Neuronal stem cell (in vitro differentiated cells): ENCODE data around the gene DUT.

Experiments
- DNase-seq: peaks from one replicate; pipeline ENCODE4 v3.0.0-alpha.2; 2013; ENCODE audit warnings: low spot score
- H2AFZ ChIP-seq: one replicate; pipeline ENCODE4 v1.6.1; 2013; ENCODE audit warnings: mild to moderate bottlenecking, low read length, inconsistent platforms
- H2AK5ac ChIP-seq: 2 replicates; pipeline ENCODE4 v1.6.1; 2013; ENCODE audit warnings: low read depth, mild to moderate bottlenecking, inconsistent platforms, low read length, moderate library complexity, mixed read lengths
- H2BK120ac ChIP-seq: 2 replicates; pipeline ENCODE4 v1.6.1; 2013; ENCODE audit warnings: low read depth, mild to moderate bottlenecking, inconsistent platforms, low read length, moderate library complexity, mixed read lengths
- H2BK12ac ChIP-seq: one replicate; pipeline ENCODE4 v1.6.1; 2013; ENCODE audit warnings: low read length, inconsistent platforms
- H2BK15ac ChIP-seq: 2 replicates; pipeline ENCODE4 v1.6.1; 2013; ENCODE audit warnings: mild to moderate bottlenecking, low read length, inconsistent platforms, mixed read lengths
- H2BK5ac ChIP-seq: one replicate; pipeline ENCODE4 v1.6.1; 2013; ENCODE audit warnings: inconsistent platforms, mild to moderate bottlenecking, low read length, moderate library complexity
- H3K14ac ChIP-seq: one replicate; pipeline ENCODE4 v1.6.1; 2013; ENCODE audit warnings: low read length, inconsistent platforms
- H3K18ac ChIP-seq: 2 replicates; pipeline ENCODE4 v1.6.1; 2013; ENCODE audit warnings: low read length, inconsistent platforms
- H3K23ac ChIP-seq: 2 replicates; pipeline ENCODE4 v1.6.1; 2013; ENCODE audit warnings: low read depth, mild to moderate bottlenecking, mixed read lengths, low read length, inconsistent platforms; ENCODE audit not compliant: poor library complexity
- H3K27ac ChIP-seq: replicated peaks from 3 replicates; pipeline ENCODE4 v1.5.1; 2013; ENCODE audit warnings: low read length, inconsistent platforms
- H3K27me3 ChIP-seq, 3 experiments: 2 replicates each; pipeline ENCODE4 v1.6.1; 2013; ENCODE audit warnings: low read length in 3 of 3, mild to moderate bottlenecking in 2 of 3, inconsistent platforms in 1 of 3, low read depth in 1 of 3, mixed read lengths in 1 of 3, moderate library complexity in 1 of 3; ENCODE audit not compliant: control insufficient read depth in 3 of 3, insufficient read depth in 3 of 3
- H3K36me3 ChIP-seq, 2 donors: replicated peaks in 1 of 2; 2 replicates each; pipeline ENCODE4 v1.6.1; 2013; ENCODE audit warnings: low read length in 2 of 2; ENCODE audit not compliant: control insufficient read depth in 2 of 2, insufficient read depth in 2 of 2
- H3K4ac ChIP-seq: 2 replicates; pipeline ENCODE4 v1.6.1; 2013; ENCODE audit warnings: inconsistent platforms, mild to moderate bottlenecking, low read length, moderate library complexity
- H3K4me1 ChIP-seq, 2 donors: 1 replicate in 1 of 2; 2 replicates in 1 of 2; pipeline ENCODE4 v1.6.1; 2013; ENCODE audit warnings: low read length in 2 of 2, low read depth in 1 of 2; ENCODE audit not compliant: control insufficient read depth in 2 of 2, insufficient read depth in 1 of 2
- H3K4me2 ChIP-seq: one replicate; pipeline ENCODE4 v1.6.1; 2013; ENCODE audit warnings: mild to moderate bottlenecking, low read length, inconsistent platforms; ENCODE audit not compliant: insufficient read depth, poor library complexity, severe bottlenecking
- H3K4me3 ChIP-seq, 2 donors: 2 replicates each; pipeline ENCODE4 v1.5.1; 2013; ENCODE audit warnings: low read length in 2 of 2, mild to moderate bottlenecking in 2 of 2, inconsistent platforms in 1 of 2, moderate library complexity in 1 of 2
- H3K79me1 ChIP-seq: one replicate; pipeline ENCODE4 v1.6.1; 2013; ENCODE audit warnings: low read depth, mild to moderate bottlenecking, inconsistent platforms, low read length, moderate library complexity
- H3K9ac ChIP-seq: one replicate; pipeline ENCODE4 v1.6.1; 2013; ENCODE audit warnings: mild to moderate bottlenecking, low read depth, low read length, inconsistent platforms; ENCODE audit not compliant: poor library complexity
- H3K9me3 ChIP-seq, 2 donors: replicated peaks in 1 of 2; 2 replicates each; pipeline versions ENCODE3 to v1.6.1; 2013; ENCODE audit warnings: low read length in 2 of 2, mild to moderate bottlenecking in 2 of 2, inconsistent platforms in 1 of 2, low read depth in 1 of 2, mixed read lengths in 1 of 2, moderate library complexity in 1 of 2; ENCODE audit not compliant: control insufficient read depth in 2 of 2, insufficient read depth in 1 of 2
- H4K8ac ChIP-seq: one replicate; pipeline ENCODE4 v1.6.1; 2013; ENCODE audit warnings: low read depth, mild to moderate bottlenecking, inconsistent platforms, low read length, moderate library complexity
- H4K91ac ChIP-seq: one replicate; pipeline ENCODE4 v1.6.1; 2013; ENCODE audit warnings: low read length, low read depth, mild to moderate bottlenecking, inconsistent platforms; ENCODE audit not compliant: poor library complexity
- WGBS, 2 donors: extraction: QIAGEN DNeasy Blood & Tissue Kit; methylation state at CpG; one replicate each; pipeline ENCODE4 v1.1.7; 2013; ENCODE audit warnings: missing lambda C conversion rate in 2 of 2, mixed read lengths in 1 of 2; ENCODE audit not compliant: insufficient read length in 2 of 2, insufficient replicate concordance in 1 of 2; ENCODE audit errors: extremely low coverage in 2 of 2; 5-methylcytosine and 5-hydroxymethylcytosine counted together

The DUT gene

DNA sequence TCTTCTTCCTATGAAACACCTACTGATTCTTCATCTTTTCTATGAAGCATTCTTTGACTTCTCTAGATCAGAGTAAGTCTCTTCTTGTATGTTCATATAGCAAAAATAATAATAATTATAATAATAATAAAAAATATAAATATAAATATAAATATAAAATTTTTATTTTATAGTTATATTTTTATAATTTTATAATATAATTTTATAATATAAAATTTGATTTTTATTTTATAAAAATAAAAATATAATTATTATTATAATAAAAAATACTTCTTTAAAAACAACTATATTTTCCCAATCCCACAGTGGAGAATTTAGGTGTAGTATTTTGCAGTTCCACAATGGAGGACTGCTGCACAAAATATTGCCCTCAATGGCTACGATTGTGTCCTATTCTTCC, 34.3 kb downstream of the DUT start:
- Histone ChIP-seq H2BK5ac (no peak overlapping the region), H2BK120ac (no peak overlapping the region), H3K4me2 (no peak overlapping the region), H3K79me1 (no peaks in the 10 kb centered on the region), H3K27me3 (no peaks in the 10 kb centered on the region), H3K27ac (no peak overlapping the region), H3K36me3 (no peaks in the 10 kb centered on the region), H2AK5ac (no peak overlapping the region), H2BK12ac (no peak overlapping the region), H3K9ac (no peak overlapping the region), H3K9me3 (peaks cover 0 to 2% of the 10 kb centered on the region in 2 donors), H4K8ac (no peak overlapping the region), H4K91ac (no peak overlapping the region), H3K4me1 (peaks cover 0 to 2% of the 10 kb centered on the region in 2 donors), H3K18ac (no peak overlapping the region), H3K4ac (no peak overlapping the region), H3K14ac (no peak overlapping the region), H2AFZ (no peak overlapping the region), H2BK15ac (no peak overlapping the region), H3K4me3 (no peak overlapping the region), H3K23ac (no peak overlapping the region)
- no peak for DNase-seq
- WGBS, 2 donors, result no CpG with 5 or more reads among the region's 1 CpG

DNA sequence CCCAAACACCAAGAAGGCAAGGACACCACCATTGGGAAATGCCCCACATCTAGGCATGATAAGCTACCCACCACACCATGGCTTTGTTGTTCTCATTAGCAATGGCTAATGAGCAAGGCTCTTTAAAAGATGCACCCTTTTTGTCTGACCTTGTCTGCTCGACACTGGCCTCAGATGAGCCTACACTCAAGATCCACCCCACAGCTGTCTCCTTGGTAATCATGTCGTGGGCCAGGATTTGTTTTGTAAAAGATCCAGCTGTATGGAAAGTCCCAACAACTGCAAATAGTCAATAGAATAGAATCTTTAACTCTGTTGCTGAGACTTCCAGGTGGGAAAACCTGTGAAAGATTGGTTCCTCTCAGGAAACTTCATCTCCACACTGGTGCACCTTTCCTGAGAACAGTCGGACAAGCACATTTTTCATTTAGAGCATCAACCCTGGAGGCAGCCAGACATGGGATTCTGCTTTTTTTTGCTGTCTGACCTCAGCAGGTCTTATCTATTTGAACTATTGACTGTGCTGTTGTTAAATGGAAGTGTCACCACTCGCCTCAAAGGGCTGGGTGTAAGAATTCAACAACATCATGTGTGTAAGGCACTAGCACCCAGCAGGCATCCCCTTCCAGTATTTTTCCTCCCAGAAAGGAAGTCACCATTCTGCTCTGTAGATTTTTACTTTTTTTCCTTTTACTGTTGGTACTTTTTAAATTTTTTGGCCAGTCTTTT, 35.5 kb downstream of the DUT start:
- H4K91ac ChIP-seq, result no peak overlapping the region
- no peak for DNase-seq
- H3K18ac ChIP-seq, result no peak overlapping the region
- H4K8ac ChIP-seq, result no peak overlapping the region
- H3K4me3 ChIP-seq, result no peak overlapping the region
- H3K23ac ChIP-seq, result no peak overlapping the region
- H2AK5ac ChIP-seq, result no peak overlapping the region
- no peak overlapping the region for H2BK5ac ChIP-seq
- H2BK15ac ChIP-seq, result no peak overlapping the region
- no CpG with 5 or more reads among the region's 4 CpGs for WGBS, 2 donors
- H3K79me1 ChIP-seq, result no peaks in the 10 kb centered on the region
- no peak overlapping the region for H2AFZ ChIP-seq
- H2BK120ac ChIP-seq, result no peak overlapping the region
- no peak overlapping the region for H3K14ac ChIP-seq
- no peak overlapping the region for H3K27ac ChIP-seq
- H3K4me2 ChIP-seq, result no peak overlapping the region
- H2BK12ac ChIP-seq, result no peak overlapping the region
- no peaks in the 10 kb centered on the region for H3K27me3 ChIP-seq
- H3K9ac ChIP-seq, result no peak overlapping the region
- no peak overlapping the region for H3K4ac ChIP-seq
- peaks cover 0 to 2% of the 10 kb centered on the region in 2 donors for H3K9me3 ChIP-seq
- peaks cover 0 to 2% of the 10 kb centered on the region in 2 donors for H3K4me1 ChIP-seq
- H3K36me3 ChIP-seq, result no peaks in the 10 kb centered on the region

DNA sequence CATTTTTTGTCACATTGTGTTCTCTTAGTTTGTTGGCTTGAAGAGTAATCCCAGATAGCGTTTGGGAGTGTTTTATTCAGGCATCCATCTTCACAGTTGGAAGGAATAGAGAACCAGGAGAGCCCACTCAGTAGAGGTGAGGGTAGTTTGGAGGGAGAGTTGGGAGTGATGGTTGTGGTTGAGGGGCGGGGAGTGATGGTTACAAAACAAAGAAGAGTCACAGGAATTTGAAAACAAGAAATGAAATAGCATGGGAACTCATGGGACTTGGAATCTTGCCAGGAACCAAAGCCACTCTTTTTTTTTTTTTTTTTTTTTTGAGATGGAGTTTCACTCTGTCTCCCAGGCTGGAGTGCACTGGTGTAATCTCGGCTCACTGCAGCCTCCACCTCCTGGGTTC, 36.3 kb downstream of the DUT start:
- WGBS, 2 donors, result 100% methylated on average over 1 of the region's 3 CpGs
- Histone ChIP-seq H3K4ac (no peak overlapping the region), H3K9me3 (peaks cover 0 to 2% of the 10 kb centered on the region in 2 donors)

DNA sequence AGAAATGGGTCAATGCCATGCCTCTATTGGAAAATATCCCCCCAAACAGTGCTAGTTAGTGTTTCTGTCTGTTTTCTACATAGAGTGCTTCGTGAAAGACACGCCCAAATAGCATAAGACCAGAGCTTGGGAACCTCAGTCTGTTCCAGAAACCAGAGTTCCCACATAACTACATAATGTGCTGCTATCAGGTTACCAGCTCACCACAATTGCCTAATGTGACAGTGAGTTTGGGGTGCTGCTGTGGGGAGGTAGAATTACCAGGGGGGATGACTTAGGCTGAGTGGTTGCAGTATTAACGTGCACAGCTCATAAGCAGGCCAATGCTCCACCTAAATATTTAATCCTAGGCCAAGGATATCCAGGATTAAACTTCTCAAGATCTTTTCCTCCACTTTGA, 39.2 kb downstream of the DUT start:
- Histone ChIP-seq H2BK5ac (no peak overlapping the region), H3K23ac (no peak overlapping the region), H3K4me2 (no peak overlapping the region), H2AK5ac (no peak overlapping the region), H2AFZ (no peak overlapping the region), H3K18ac (no peak overlapping the region), H3K9me3 (no peaks in the 10 kb centered on the region), H2BK15ac (no peak overlapping the region), H3K27ac (no peak overlapping the region), H3K14ac (no peak overlapping the region), H3K36me3 (no peaks in the 10 kb centered on the region), H4K91ac (no peak overlapping the region), H2BK12ac (no peak overlapping the region), H3K4me3 (no peak overlapping the region), H2BK120ac (no peak overlapping the region), H3K9ac (no peak overlapping the region), H3K4ac (no peak overlapping the region), H4K8ac (no peak overlapping the region), H3K79me1 (no peaks in the 10 kb centered on the region), H3K27me3 (peaks cover 0 to 8% (median 0%) of the 10 kb centered on the region in 3 experiments), H3K4me1 (peaks cover 0 to 2% of the 10 kb centered on the region in 2 donors)
- WGBS, 2 donors, result no CpG with 5 or more reads among the region's 3 CpGs
- DNase-seq, result no peak

More for the DNA sequence above, 36.3 kb downstream of the DUT start:
- DNase-seq, result no peak
- H3K27ac ChIP-seq, result no peak overlapping the region
- H3K9ac ChIP-seq, result no peak overlapping the region
- no peak overlapping the region for H4K8ac ChIP-seq
- H3K14ac ChIP-seq, result no peak overlapping the region
- no peak overlapping the region for H2BK12ac ChIP-seq
- H2BK120ac ChIP-seq, result no peak overlapping the region
- H2BK15ac ChIP-seq, result no peak overlapping the region
- H4K91ac ChIP-seq, result no peak overlapping the region
- H2AFZ ChIP-seq, result no peak overlapping the region
- H3K4me1 ChIP-seq, result peaks cover 0 to 2% of the 10 kb centered on the region in 2 donors
- H2BK5ac ChIP-seq, result no peak overlapping the region
- H3K4me3 ChIP-seq, result no peak overlapping the region
- H3K23ac ChIP-seq, result no peak overlapping the region
- no peak overlapping the region for H2AK5ac ChIP-seq
- no peak overlapping the region for H3K4me2 ChIP-seq
- no peaks in the 10 kb centered on the region for H3K36me3 ChIP-seq
- H3K27me3 ChIP-seq, result no peaks in the 10 kb centered on the region
- H3K18ac ChIP-seq, result no peak overlapping the region
- no peaks in the 10 kb centered on the region for H3K79me1 ChIP-seq
